ENCODE results near the gene ADGRL3.

- TF ChIP-seq, protein P1, sequence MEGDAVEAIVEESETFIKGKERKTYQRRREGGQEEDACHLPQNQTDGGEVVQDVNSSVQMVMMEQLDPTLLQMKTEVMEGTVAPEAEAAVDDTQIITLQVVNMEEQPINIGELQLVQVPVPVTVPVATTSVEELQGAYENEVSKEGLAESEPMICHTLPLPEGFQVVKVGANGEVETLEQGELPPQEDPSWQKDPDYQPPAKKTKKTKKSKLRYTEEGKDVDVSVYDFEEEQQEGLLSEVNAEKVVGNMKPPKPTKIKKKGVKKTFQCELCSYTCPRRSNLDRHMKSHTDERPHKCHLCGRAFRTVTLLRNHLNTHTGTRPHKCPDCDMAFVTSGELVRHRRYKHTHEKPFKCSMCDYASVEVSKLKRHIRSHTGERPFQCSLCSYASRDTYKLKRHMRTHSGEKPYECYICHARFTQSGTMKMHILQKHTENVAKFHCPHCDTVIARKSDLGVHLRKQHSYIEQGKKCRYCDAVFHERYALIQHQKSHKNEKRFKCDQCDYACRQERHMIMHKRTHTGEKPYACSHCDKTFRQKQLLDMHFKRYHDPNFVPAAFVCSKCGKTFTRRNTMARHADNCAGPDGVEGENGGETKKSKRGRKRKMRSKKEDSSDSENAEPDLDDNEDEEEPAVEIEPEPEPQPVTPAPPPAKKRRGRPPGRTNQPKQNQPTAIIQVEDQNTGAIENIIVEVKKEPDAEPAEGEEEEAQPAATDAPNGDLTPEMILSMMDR (IDR thresholded peaks at IDR 0.05; ENCODE audit: low read length) = no peak
- TF ChIP-seq EZH2 (IDR thresholded peaks at IDR 0.05; ENCODE audit: borderline replicate concordance, low read length) = no peak
Measured at GRCh38 chr4:61223385-61223784, 23.3 kb downstream of the ADGRL3 start.

Data from OCI-LY1 (cell line).